Measurements from ENCODE around the gene PPP1R12A. TPM values are rescaled to one million over a fixed set of nuclear protein-coding genes. Genes with fewer than 3 reads are reported as not detected.

The PPP1R12A gene
- polyA plus RNA-seq, 3 donors = 26.2 to 57.2 (median 33.1) TPM

- Mint-ChIP-seq H3K9me3 (no peaks in the 10 kb centered on the region), H3K27me3 (ENCODE audit: low read depth in 3 of 3) (no peaks in the 10 kb centered on the region), H3K4me1 (peaks cover 45% of the 10 kb centered on the region), H3K36me3 (peaks cover 0 to 2% of the 10 kb centered on the region in 2 donors), H3K4me3 (no peak overlapping the region), H3K27ac (peak overlapping the region in 2 of 7 donors; percentile 11 to 54)
- Histone ChIP-seq H3K9ac (ENCODE audit: insufficient read depth, low read length, poor library complexity, severe bottlenecking) (no peak overlapping the region), H2AFZ (ENCODE audit: insufficient read depth, low read depth, low read length, poor library complexity, severe bottlenecking) (no peak overlapping the region), H3K4me2 (replicated peaks; ENCODE audit: extremely low read depth, low read length, poor library complexity, severe bottlenecking) (no peak overlapping the region), H3K79me2 (ENCODE audit: insufficient read depth, low read length) (peaks cover 100% of the 10 kb centered on the region), H3K4me1 (ENCODE audit: control insufficient read depth in 1 of 2, insufficient read depth in 2 of 2, low read length in 2 of 2) (peaks cover 4 to 11% of the 10 kb centered on the region in 2 donors), H3K4me3 (replicated peaks in 1 of 3; ENCODE audit: low read depth in 2 of 3, low read length in 3 of 3) (no peak overlapping the region), H3K9me3 (replicated peaks in 1 of 2; ENCODE audit: control insufficient read depth in 1 of 2, insufficient read depth in 1 of 2, low read length in 2 of 2) (no peaks in the 10 kb centered on the region), H3K27me3 (ENCODE audit: control insufficient read depth in 2 of 2, insufficient read depth in 2 of 2, low read length in 2 of 2) (no peaks in the 10 kb centered on the region), H3K27ac (ENCODE audit: low read depth in 1 of 2, low read length in 2 of 2) (no peak overlapping the region), H3K36me3 (replicated peaks in 1 of 2; ENCODE audit: control insufficient read depth in 1 of 2, insufficient read depth in 2 of 2, low read length in 2 of 2) (no peaks in the 10 kb centered on the region), H4K20me1 (ENCODE audit: insufficient read depth, low read length) (peaks cover 99% of the 10 kb centered on the region)
- no peak for DNase-seq
- no CpG with 5 or more reads among the region's 1 CpG for WGBS (ENCODE audit: insufficient coverage)
- no peak for TF ChIP-seq CTCF (IDR thresholded peaks at IDR 0.05)
- intact Hi-C loops (cut with micrococcal nuclease) = no loop called here
These were observed 13.1 kb downstream of the PPP1R12A start for GRCh38 chr12:79921786-79922185.

- Mint-ChIP-seq H3K4me3 (no peak overlapping the region), H3K4me1 (peaks cover 54% of the 10 kb centered on the region), H3K36me3 (no peaks in the 10 kb centered on the region), H3K9me3 (no peaks in the 10 kb centered on the region), H3K27ac (peak overlapping the region in 2 of 7 donors; percentile 16 to 18), H3K27me3 (ENCODE audit: low read depth in 3 of 3) (no peaks in the 10 kb centered on the region)
- no peaks in the 10 kb centered on the region for H3K9me3 ChIP-seq (replicated peaks in 1 of 2; ENCODE audit: control insufficient read depth in 1 of 2, insufficient read depth in 1 of 2, low read length in 2 of 2)
- peaks cover 100% of the 10 kb centered on the region for H3K79me2 ChIP-seq (ENCODE audit: insufficient read depth, low read length)
- no peaks in the 10 kb centered on the region for H3K27me3 ChIP-seq (ENCODE audit: control insufficient read depth in 2 of 2, insufficient read depth in 2 of 2, low read length in 2 of 2)
- no peak overlapping the region for H2AFZ ChIP-seq (ENCODE audit: insufficient read depth, low read depth, low read length, poor library complexity, severe bottlenecking)
- H3K4me3 ChIP-seq (replicated peaks in 1 of 3; ENCODE audit: low read depth in 2 of 3, low read length in 3 of 3) = no peak overlapping the region
- no peak for TF ChIP-seq CTCF (IDR thresholded peaks at IDR 0.05)
- H3K4me1 ChIP-seq (ENCODE audit: control insufficient read depth in 1 of 2, insufficient read depth in 2 of 2, low read length in 2 of 2) = peaks cover 12% of the 10 kb centered on the region in 2 donors
- intact Hi-C loops (cut with micrococcal nuclease) = no loop called here
- peaks cover 99% of the 10 kb centered on the region for H4K20me1 ChIP-seq (ENCODE audit: insufficient read depth, low read length)
- no peak overlapping the region for H3K9ac ChIP-seq (ENCODE audit: insufficient read depth, low read length, poor library complexity, severe bottlenecking)
- no peak overlapping the region for H3K27ac ChIP-seq (ENCODE audit: low read depth in 1 of 2, low read length in 2 of 2)
- WGBS (ENCODE audit: insufficient coverage) = no CpG with 5 or more reads among the region's 5 CpGs
- H3K4me2 ChIP-seq (replicated peaks; ENCODE audit: extremely low read depth, low read length, poor library complexity, severe bottlenecking) = no peak overlapping the region
- no peak for DNase-seq
- H3K36me3 ChIP-seq (replicated peaks in 1 of 2; ENCODE audit: control insufficient read depth in 1 of 2, insufficient read depth in 2 of 2, low read length in 2 of 2) = no peaks in the 10 kb centered on the region
These were observed 14.3 kb downstream of the PPP1R12A start for GRCh38 chr12:79920421-79921238.

All from CD14-positive monocyte (primary cell).